GM18519 (cell line): ENCODE measurements around the gene LMTK3.

ENCODE experiments used
- ATAC-seq: cut with Tn5 transposase; IDR thresholded peaks from one replicate; pipeline ENCODE4 v1.9.1; 2021; ENCODE audit warnings: mild to moderate bottlenecking, moderate library complexity; ENCODE audit not compliant: unreplicated experiment, low FRiP score

The LMTK3 gene

DNA sequence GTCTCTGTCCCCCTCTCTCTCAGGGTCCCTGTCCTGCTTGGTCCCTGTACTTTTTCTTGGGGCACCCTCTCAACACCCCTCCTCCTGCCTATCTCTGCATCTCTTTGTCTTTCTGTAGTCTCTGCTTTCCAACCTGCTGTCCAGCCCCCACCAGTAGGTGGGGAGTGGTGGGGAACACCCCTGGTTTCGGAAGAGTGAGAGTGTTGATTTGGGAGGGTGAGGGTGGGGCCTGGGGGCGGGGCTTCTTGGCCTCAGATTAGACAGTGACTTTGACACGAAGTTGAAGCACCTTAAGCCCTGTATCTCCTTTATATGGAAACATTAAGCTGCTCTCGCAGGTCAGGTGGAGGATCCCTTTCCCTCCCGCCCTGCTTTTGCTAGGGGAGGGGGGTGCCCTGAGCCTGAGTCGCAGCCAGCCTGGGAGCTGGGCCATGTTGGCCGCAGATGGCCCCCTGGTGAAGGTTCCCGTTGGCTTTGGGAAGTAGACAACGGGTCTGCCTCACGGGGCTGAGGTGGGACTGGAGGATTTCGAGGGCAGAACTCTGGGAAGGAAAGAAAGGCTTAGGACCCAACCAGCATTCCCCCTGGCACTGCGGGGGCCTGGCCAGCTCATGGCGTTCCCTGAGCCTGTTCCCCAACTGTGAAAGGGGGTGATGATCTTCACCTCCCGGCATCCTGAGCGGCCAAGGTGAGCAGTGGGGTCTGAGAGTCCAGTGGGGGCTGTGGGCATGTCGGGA, 56.3 kb downstream of the LMTK3 start, which contains the start of gene KCNJ14:
KCNJ14 (plus strand) TSS at position 404 of the 737 bp plus-strand sequence. CDS start 6,151 bp downstream, outside the sequence.
- ATAC-seq: no peak

DNA sequence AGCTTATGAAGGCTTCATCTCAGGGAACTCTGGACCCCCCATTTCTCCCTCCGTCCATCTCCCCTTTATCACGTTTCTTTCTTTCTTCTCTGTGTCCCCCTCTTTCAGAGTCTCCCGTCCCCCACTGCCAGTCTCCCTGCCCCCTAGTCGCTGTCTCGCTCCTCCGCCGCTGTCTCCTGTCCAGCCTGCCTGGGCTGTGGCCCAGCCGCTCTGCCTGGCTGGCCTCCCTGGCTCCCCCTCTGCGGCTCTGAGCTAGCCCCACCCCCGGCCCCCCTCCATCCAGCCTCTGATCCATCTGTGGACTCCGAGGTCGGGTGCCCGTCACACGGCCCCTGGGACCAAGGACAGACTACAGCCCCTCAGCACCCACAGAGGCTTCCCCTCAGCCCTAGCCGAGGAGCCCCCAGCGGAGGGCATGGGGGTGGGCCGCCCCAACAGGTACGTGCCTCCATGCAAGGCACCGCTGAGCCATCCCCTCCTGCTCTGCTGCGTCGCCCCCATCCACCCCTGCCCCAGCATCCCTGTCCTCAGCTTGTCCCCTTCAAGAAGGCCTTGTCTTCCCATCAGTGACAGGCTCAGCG, 57.4 kb downstream of the LMTK3 start:
- no peak for ATAC-seq

DNA sequence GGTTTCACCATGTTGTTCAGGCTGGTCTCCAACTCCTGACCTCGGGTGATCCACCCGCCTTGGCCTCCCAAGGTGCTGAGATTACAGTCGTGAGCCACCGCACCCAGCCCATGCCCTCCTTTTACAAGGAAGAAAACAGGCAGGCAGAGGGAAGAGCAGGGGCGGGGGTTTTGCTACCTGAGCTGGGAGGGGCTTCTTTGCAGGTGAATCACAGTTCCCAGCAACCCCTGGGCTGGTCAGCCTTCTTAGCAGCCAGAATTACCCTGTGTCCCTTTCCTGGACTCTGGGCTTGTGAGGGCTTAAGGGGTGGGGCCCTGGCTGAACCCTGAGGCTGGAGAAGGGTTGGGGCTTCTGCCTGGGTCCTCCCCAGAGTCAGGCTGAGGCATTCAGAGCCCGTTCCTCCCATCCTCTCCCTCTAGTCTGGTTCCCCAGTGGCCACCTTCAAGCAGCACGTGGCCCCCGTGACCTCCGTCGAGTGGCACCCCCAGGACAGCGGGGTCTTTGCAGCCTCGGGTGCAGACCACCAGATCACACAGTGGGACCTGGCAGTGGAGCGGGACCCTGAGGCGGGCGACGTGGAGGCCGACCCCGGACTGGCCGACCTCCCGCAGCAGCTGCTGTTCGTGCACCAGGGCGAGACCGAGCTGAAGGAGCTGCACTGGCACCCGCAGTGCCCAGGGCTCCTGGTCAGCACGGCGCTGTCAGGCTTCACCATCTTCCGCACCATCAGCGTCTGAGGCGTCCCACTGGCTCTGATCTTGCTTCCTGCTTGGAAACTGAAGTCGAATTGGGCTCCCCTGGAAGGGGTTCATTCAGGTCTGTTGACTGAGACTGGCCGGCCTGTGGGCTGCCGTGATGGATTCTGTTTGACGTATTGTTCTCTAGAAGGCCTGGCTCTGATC, 59.1 kb downstream of the LMTK3 start:
- no peak for ATAC-seq

DNA sequence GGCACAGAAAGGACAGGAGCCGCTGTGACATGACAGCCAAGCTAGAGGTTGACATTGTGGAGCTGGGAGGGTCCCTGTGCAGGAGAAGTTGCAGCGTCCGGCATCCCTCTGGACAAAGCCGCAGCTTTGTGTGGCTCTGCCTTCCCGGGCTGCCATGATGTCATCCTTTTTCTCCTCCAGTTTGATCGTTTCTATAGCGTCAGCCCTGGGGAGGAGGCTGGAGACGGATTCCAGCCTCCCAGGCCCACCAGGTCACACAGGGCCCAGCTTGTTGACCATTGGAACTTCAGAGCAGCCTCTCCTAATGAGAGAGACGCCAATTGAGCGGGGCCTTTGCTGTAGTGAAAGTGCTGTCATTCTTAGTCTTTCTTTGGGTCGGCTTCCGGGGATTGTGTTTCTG, 60.0 kb downstream of the LMTK3 start:
- no peak for ATAC-seq

DNA sequence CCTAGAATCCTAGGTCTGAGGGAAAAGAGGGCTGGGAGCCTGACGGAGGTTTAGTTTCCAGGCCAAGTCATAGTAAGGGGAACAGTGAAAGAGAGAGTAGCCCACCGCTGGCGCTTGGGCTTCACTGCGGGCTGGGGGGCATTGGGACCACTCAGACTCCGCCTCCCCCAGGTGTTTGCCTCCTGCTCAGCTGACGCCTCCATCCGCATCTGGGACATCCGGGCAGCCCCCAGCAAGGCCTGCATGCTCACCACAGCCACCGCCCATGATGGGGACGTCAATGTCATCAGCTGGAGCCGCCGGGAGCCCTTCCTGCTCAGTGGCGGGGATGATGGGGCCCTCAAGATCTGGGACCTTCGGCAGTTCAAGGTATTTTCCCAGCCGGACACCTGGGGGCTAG, 60.8 kb downstream of the LMTK3 start:
- no peak for ATAC-seq

DNA sequence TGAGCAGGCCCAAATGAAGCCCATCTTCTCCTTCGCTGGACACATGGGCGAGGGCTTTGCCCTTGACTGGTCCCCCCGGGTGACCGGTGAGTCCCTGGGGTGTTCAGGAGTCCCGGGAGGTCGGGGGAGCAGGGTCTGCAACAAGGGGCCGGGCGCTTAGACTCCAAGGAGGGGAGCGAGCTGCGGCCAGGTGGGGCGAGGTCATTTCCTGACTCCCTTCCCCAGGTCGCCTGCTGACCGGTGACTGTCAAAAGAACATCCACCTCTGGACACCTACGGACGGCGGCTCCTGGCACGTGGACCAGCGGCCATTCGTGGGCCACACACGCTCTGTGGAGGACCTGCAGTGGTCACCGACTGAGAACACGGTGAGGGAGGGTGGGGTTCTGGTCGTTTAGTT, 61.2 kb downstream of the LMTK3 start:
- no peak for ATAC-seq

DNA sequence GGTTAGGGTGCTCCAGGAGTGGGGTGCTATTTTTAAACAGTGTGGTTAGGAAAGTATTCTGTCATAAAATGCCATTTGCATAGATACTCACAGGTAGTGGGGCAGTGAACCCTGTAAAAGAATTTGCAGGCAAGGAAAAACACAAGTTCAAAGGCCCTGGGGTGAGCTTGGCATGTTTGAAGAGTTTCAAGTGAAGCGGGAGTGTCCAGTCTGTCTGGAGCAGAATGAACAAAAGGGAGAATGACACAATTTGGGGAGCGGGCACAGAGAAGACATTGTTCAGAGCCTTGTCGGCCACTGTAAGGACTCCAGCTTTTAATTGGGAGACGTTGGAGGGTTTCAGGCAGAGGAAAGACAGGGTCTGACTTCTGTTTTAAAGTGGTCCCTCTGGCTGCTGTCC, 63.1 kb downstream of the LMTK3 start:
- ATAC-seq: no peak

DNA sequence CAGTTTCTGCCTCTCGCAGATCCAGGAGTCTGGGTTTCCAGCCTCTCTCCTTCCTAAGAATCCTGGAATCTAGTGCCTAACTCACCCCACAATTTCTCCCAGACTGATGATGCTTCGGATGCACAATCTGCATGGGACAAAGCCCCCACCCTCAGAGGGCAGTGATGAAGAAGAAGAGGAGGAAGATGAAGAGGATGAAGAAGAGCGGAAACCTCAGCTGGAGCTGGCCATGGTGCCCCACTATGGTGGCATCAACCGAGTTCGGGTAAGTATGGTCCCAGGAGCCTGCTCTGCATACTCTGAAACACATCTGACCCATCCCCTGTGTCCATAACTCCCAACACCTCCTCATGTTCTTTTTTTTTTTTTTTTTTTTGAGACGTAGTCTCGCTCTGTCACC, 65.1 kb downstream of the LMTK3 start:
- ATAC-seq: no peak

DNA sequence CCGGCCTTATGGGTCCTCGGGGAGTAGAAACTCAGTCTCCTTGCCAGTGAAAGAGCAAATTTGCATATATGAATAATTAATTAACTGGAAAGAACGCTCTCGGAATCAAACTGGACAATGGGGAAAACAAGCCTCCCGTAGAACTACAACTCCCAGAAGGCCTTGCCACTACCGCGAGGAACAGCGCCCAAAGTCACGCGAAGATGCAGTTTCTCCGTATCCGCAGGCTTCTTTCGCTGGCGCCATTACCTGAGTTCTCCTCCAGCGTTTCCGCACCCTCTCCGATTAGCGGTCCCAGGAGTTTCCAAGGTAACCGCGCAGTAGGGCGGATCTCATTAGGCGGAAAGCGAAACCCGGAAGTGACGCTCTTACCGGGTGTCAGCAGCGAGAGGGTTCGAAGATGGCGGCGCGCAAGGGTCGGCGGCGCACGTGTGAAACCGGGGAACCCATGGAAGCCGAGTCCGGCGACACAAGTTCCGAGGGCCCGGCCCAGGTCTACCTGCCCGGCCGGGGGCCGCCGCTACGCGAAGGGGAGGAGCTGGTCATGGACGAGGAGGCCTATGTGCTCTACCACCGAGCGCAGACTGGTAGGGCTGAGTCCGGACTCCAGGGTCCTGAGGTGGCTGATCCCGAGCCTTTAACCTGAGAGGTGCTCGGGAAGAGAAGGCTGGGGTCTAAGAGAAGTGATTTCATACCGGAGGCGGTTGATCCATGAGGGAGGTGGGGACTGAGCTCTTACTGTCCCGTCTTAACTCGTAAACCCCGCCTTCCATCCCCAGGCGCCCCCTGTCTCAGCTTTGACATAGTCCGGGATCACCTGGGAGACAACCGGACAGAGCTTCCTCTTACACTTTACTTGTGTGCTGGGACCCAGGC, 65.8 kb downstream of the LMTK3 start, which contains the start of gene GRWD1:
GRWD1 (plus strand) TSS at position 378 of the 876 bp plus-strand sequence; CDS start at position 401, 23 bp downstream.
- ATAC-seq: peak; percentile 50

DNA sequence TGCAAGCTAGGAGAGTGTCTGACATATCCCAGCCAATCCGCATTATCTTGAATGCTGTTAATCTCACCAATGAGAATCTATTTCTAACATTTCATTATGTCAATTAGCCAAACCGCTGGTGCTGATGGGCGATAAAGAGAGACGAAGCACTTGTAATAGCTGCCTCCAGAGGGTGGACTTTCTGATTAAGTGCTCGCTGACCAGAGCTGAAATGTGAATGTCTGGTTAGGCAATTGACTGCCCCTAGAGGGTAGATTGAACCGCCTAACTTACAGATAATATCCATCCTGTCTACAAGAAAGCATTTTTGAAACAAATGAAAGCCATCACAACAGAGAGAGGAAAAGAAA, 66.4 kb downstream of the LMTK3 start:
- ATAC-seq: peak; percentile 12

DNA sequence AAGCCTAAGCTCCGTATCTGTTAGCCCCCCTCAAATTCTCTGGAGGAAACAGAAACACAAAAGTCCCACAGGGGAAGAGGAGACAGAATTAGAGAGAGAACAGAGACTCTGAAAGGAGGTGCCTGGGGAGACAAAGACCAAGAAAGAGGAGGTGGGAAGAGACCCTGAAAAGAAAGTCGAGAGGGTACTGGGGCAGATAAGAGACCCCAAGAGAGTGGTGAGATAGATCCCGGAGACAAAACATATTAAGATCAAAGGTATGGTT, 66.8 kb downstream of the LMTK3 start:
- ATAC-seq: no peak

DNA sequence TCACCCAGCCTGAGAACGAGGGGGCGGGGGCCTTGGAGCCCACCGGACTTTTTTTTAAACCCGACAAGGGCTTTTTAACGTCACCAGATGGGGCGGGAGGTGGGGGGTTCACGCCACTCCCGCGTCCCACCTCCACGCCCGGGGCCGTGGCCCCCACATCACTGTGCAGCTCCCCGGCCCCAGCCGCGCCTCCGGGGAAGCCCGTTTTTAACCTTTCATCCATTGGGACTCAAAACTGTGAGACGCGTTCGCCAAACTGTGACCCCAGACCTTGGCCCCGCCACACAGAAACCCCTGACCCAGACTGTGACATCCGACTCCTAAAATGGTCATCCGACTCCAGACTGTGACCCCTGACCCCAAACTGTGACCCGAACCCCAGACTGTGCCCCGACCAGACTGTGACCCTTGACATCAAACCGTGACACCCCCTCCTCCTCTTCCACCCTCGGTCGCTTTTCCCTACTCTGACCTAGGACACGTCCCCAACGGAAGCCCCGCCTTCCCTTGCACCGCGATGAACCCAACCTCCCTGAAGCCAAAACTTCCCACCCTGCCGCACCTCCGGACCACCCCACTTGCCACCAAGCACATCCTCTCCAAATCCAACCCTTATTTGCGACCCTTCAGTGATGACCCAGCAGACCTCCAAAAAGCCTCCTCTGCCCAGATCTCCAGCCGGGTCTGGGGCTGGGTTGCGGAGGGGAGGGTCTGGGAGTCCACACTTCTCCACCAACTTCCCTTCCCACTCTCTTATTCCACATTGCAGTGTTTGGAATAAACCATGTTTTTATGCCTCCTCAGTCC, 67.3 kb downstream of the LMTK3 start:
- ATAC-seq: no peak

DNA sequence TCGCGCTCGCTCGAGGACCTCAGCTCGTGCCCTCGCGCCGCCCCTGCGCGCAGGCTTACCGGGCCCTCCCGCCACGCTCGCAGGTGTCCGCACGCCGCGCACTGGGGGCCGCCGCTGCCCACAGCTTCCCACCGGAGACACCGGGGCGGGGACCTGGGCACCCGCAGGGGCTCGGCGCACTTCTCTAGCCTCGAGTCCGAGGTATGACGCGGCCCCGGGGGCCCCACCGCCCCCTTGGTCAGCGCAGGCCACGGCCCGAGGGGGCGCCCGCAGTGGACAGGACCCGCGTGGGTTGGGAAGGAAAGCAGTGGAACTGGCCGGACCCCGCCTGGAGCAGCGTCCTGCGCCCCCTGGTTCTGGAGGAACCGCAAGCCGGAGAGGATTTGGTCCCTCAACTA, 67.9 kb downstream of the LMTK3 start:
- ATAC-seq: no peak

DNA sequence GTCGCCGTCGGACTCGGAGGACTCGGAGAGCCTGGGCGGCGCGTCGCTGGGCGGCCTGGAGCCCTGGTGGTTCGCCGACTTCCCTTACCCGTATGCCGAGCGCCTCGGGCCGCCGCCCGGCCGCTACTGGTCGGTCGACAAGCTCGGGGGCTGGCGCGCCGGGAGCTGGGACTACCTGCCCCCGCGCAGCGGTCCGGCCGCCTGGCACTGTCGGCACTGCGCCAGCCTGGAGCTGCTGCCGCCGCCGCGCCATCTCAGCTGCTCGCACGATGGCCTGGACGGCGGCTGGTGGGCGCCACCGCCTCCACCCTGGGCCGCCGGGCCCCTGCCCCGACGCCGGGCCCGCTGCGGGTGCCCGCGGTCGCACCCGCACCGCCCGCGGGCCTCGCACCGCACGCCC, 68.4 kb downstream of the LMTK3 start:
- no peak for ATAC-seq

DNA sequence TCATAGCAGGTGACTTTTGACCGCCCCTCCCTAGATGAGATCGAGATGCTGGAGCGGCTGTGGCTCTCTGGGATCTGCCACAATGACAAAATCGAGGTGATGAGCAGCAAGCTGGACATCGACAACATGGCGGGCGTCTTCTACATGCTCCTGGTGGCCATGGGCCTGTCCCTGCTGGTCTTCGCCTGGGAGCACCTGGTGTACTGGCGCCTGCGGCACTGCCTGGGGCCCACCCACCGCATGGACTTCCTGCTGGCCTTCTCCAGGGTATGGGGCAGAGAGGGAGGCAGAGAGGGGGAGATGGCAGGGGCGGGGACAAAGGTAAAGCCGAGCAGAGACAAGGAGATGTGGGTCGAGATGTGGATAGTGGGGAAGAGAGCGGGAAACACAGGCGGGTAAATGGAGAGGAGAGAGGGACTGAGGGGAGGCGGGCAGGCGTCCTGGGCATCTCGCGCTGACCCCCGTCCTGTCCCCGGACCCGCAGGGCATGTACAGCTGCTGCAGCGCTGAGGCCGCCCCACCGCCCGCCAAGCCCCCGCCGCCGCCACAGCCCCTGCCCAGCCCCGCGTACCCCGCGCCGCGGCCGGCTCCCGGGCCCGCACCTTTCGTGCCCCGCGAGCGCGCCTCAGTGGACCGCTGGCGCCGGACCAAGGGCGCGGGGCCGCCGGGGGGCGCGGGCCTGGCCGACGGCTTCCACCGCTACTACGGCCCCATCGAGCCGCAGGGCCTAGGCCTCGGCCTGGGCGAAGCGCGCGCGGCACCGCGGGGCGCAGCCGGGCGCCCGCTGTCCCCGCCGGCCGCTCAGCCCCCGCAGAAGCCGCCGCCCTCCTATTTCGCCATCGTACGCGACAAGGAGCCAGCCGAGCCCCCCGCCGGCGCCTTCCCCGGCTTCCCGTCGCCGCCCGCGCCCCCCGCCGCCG, 69.3 kb downstream of the LMTK3 start:
- ATAC-seq: no peak

DNA sequence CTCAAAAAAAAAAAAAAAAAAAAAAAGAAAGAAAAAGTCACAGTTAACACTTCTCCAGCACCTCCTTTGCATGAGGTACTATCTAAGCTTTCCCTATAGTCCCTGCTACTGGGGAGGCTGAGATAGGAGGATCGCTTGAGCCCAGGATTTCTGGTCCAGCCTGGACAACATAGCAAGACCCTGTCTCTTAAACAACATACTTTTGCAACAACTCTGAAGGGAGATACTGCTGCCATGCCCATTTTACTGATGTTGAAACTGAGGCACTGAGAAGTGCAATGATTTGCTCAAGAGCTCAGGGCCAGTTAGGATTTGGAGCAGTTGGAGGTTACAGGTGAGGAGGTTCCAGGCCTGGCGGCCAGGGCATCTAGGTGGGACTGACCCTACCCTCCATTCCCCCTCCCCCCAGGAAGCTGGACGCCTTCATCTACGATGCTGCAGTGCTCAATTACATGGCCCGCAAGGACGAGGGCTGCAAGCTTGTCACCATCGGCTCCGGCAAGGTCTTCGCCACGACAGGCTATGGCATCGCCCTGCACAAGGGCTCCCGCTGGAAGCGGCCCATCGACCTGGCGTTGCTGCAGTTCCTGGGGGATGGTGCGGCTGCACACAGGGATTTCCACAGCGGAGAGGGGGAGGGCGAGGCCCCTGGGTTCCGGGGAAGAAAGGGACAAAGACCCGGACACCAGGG, 70.1 kb downstream of the LMTK3 start:
- ATAC-seq: no peak

DNA sequence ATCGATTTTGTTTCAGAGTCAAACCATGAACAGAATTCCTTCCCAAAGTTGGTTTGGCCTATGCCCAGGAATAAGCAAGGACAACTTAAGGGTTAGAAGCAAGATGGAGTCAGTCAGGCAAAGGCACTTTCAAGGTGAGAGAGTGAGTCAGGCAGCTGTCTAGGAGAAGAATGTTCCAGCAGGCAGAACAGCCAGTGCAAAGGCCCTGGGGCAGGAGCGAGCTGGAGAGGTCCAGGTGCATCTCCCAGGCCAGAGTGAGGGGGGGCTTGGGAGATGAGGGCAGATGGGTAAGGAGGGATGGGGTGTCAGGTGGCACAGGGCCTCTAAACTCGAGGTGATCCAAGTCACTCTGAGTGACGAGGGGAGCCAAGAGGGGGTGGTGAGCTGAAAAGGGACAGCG, 75.0 kb downstream of the LMTK3 start:
- no peak for ATAC-seq
